GM21619 (cell line): Measurements from ENCODE around the gene CYTIP.
"Not testable (repeated sequence)": the region's sequence is repeated elsewhere in the genome, so short reads cannot be mapped to it uniquely, and the experiment has no call there.

ENCODE experiments used
- ATAC-seq: cut with Tn5 transposase; IDR thresholded peaks from one replicate; pipeline ENCODE4 v1.9.1; 2021; ENCODE audit not compliant: unreplicated experiment

Gene CYTIP

DNA sequence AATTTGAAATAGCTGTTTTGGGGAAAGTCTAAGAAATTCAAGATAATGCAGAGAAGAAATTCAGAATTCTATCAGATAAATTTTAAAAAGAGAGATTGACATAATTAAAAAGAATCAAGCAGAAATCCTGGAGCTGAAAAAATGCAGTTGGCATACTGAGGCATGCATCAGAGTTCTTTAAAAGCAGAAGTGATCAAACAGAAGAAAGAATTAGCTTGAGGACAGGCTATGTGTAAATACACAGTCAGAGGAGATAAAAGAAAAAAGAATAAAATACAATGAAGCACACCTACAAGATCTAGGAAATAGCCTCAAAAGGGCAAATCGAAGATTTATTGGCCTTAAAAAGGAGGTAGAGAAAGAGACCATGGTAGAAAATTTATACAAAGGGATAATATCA lies 57.1 kb downstream of the CYTIP start:
- no peak for ATAC-seq

DNA sequence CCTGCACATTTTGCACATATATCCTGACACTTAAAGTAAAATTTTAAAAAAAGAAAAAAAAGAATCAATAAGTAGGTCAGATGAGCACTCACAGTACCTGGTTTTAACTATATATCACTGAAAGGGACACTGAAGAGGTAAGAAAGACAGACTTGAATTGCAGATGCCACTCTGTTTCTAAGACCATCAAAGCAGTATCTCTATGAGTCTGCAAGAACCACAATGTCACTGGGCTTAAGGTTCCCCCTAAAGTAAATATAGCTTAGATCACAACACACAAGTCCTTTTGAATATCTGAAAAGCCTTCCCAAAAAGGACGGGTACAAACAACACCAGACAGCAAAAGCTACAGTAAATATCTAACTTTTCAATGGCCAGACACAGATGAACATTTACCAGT lies 57.6 kb downstream of the CYTIP start:
- no peak for ATAC-seq

DNA sequence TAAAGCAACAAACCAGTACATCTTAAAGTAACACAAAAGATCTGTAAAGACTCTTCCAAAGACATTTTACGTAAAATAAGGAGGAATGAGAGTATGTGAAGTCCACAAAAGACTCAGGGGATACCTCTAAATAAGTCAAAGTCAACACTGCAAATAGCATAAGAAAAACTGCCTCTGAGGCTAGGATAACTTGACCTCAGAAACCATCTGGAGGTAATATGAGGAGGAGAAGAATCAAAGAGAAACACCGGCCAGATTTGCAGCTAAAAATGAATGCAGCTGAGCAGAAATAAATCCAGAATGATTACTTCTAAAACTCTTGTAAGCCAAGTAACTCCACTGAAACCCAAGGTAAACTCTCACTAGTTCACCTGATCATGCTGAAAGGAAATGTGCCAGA lies 66.0 kb downstream of the CYTIP start:
- no peak for ATAC-seq

DNA sequence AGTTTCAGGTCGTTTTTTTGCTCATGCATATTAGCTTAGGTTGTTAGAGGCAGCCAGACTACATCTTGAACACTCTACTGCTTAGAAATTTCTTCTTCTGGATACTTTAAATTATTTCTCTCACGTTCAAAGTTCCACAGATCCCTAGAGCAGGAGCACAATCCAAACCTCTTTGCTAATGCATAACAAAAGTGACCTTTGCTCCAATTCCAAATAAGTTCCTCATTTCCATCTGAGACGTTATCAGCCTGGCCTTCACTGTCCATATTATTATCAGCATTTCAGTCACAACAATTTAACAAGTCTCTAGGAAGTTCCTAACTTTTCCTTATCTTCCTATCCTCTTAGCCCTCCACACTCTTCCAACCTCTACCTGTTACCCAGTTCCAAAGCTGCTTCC lies 67.8 kb downstream of the CYTIP start:
- no peak for ATAC-seq

DNA sequence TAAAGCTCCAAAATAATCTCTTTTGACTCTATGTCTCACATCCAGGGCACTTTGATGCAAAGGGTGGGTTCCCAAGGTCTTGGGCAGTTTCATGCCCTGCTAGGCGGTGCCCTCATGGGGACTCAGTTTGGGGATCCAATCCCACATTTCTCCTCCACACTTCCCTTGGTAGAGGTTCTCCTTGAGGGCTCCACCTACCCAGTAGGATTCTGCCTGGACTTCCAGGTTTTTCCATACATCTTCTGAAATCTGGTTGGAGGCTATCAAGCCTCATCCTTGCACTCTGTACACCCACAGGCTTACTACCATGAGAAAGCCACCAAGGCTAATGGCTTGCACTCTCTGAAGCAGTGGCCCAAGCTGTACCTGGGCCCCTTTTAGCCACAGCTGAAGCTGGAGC lies 68.5 kb downstream of the CYTIP start:
- ATAC-seq, result no peak

DNA sequence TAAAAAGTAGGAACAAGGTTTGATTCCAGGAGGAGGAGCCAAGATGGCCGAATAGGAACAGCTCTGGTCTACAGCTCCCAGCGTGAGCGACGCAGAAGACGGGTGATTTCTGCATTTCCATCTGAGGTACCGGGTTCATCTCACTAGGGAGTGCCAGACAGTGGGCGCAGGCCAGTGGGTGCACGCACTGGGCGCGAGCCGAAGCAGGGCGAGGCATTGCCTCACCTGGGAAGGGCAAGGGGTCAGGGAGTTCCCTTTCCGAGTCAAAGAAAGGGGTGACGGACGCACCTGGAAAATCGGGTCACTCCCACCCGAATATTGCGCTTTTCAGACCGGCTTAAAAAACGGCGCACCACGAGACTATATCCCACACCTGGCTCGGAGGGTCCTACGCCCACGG lies 75.4 kb downstream of the CYTIP start:
- ATAC-seq, result not testable (repeated sequence)

DNA sequence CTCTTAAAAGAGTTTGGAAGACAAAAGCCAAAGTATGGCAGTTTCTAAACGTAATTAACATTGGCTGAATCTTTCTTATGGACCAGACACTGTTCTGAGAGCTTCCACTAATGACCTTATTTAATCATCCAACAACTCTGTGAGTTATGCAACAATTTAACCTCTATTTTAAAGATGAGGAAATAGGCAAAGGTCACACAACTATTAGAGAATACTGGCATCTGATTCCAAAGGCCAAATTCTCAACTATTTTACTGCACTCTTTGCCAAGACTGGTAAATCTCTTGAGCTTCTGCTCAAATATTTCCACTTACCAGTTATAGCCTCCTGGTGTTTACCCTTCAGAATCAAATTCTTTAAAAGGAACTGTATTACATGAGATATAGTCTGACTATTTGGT lies 76.2 kb downstream of the CYTIP start:
- no peak for ATAC-seq
